CD4-positive, CD25-positive, alpha-beta regulatory T cell (primary cell): ENCODE data around the gene PIEZO2. TPM values are rescaled to one million over a fixed set of nuclear protein-coding genes. Genes with fewer than 3 reads are reported as not detected.
"Not testable (repeated sequence)": the region's sequence is repeated elsewhere in the genome, so short reads cannot be mapped to it uniquely, and the experiment has no call there.

Experiments used
- ATAC-seq, 2 donors: fragments of 150-1000 bp; cut with Tn5 transposase; one replicate each; pipeline ENCODE4 v1.10.0; 2021; ENCODE audit warnings: low read depth in 2 of 2, moderate number of reproducible peaks in 2 of 2, moderate library complexity in 1 of 2
- DNase-seq, 3 donors: peaks; one replicate each; pipeline versions ENCODE4 v3.0.0 to v3.0.0-alpha.2; 2012 to 2022; ENCODE audit warnings: mixed read lengths in 1 of 3
- H3K27ac ChIP-seq: one replicate; pipeline ENCODE4 v1.7.0; 2013; ENCODE audit warnings: mild to moderate bottlenecking, low read length; ENCODE audit not compliant: insufficient read depth, poor library complexity, severe bottlenecking
- H3K27me3 ChIP-seq: one replicate; pipeline ENCODE4 v1.7.0; 2013; ENCODE audit warnings: low read length; ENCODE audit not compliant: control insufficient read depth, insufficient read depth
- H3K36me3 ChIP-seq: one replicate; pipeline ENCODE4 v1.7.0; 2013; ENCODE audit warnings: mild to moderate bottlenecking, low read length, moderate library complexity; ENCODE audit not compliant: control insufficient read depth, insufficient read depth
- H3K4me1 ChIP-seq: 2 replicates; pipeline ENCODE4 v1.7.0; 2013; ENCODE audit warnings: mild to moderate bottlenecking, low read length; ENCODE audit not compliant: insufficient read depth, control insufficient read depth, poor library complexity, severe bottlenecking
- H3K4me3 ChIP-seq: one replicate; pipeline ENCODE4 v1.7.0; 2013; ENCODE audit warnings: low read depth, mild to moderate bottlenecking, low read length, moderate library complexity
- H3K9me3 ChIP-seq, 2 experiments: 1 replicate in 1 of 2; 2 replicates in 1 of 2; pipeline ENCODE4 v1.7.0; 2013; ENCODE audit warnings: low read length in 2 of 2, mild to moderate bottlenecking in 1 of 2, moderate library complexity in 1 of 2; ENCODE audit not compliant: control insufficient read depth in 2 of 2
- H3K27ac Mint-ChIP-seq, 3 donors: one replicate each; pipeline ENCODE4 v1.8.0; 2020 to 2022; ENCODE audit warnings: mild to moderate bottlenecking in 3 of 3, mixed read lengths in 3 of 3, moderate library complexity in 2 of 3
- H3K27me3 Mint-ChIP-seq: one replicate; pipeline ENCODE4 v1.8.0; 2022; ENCODE audit warnings: mild to moderate bottlenecking, mixed read lengths
- H3K36me3 Mint-ChIP-seq: one replicate; pipeline ENCODE4 v1.8.0; 2020; ENCODE audit warnings: mixed read lengths
- H3K4me1 Mint-ChIP-seq, 4 donors: one replicate each; pipeline ENCODE4 v1.8.0; 2020 to 2022; ENCODE audit warnings: mixed read lengths in 4 of 4, mild to moderate bottlenecking in 1 of 4
- H3K4me3 Mint-ChIP-seq, 4 donors: one replicate each; pipeline ENCODE4 v1.8.0; 2020 to 2022; ENCODE audit warnings: mild to moderate bottlenecking in 4 of 4, mixed read lengths in 4 of 4, moderate library complexity in 3 of 4
- H3K9me3 Mint-ChIP-seq, 7 donors: one replicate each; pipeline ENCODE4 v1.8.0; 2020 to 2022; ENCODE audit warnings: mixed read lengths in 7 of 7, mild to moderate bottlenecking in 3 of 7, moderate library complexity in 2 of 7
- polyA plus RNA-seq, 4 donors: library from polyadenylated mRNA; unstranded; fragments of 300-500 nt; fragmentation: Illumina TruSeq; gene quantifications; one replicate each; pipeline ENCODE4 v1.2.3, GENCODE V29; 2021
- total RNA-seq: library from RNA; stranded (reverse); gene quantifications from one replicate; pipeline ENCODE4 v1.2.3, GENCODE V29; 2022

PIEZO2 gene
- total and polyA plus RNA-seq, 5 donors from 2014 or later: not detected

DNA sequence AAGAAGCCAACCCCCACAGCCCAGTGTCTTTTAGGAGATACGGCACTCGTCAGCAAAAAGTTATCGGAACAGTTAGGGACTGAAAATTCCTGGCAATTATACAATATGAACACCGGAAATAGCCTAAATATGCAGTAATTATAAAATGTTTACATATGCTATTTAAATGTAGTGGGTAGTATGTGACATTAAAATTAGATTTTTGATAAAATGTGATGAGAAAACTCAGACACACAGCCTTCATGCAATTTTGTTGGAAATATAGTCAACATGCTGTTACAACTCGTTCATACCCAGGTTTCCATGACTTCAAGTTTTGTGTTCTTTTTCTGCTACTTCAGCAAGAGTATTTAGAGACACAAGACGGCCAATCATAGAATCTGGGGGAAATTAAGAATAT lies 229.1 kb downstream of the PIEZO2 start:
- not testable (repeated sequence) for H3K4me1 Mint-ChIP-seq, H3K27me3 Mint-ChIP-seq, H3K27ac ChIP-seq, H3K9me3 ChIP-seq, H3K9me3 Mint-ChIP-seq, H3K27ac Mint-ChIP-seq, H3K27me3 ChIP-seq, ATAC-seq, DNase-seq, H3K4me3 Mint-ChIP-seq, H3K4me3 ChIP-seq, H3K36me3 ChIP-seq, H3K4me1 ChIP-seq, H3K36me3 Mint-ChIP-seq

DNA sequence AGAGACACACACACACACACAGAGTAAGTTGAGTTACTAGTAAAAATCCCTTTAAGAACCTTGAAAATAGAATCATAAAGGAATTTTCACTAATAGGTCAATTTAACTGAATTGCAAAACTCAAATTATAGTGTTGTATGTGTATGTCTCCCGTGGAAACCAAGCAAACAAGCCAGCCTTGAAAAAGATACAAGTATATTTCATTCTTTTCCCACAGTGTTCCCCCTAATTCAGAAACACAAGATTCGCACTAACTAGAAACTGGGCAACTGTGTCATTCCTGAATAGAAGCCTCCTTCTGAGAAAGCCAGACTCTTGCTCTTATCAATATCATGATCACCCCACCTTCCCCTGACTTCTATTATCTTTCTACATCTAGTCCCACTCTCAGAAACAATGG lies 229.5 kb downstream of the PIEZO2 start:
- Mint-ChIP-seq H3K4me3 (no peak overlapping the region), H3K4me1 (no peaks in the 10 kb centered on the region), H3K27me3 (no peaks in the 10 kb centered on the region), H3K9me3 (no peaks in the 10 kb centered on the region), H3K27ac (no peak overlapping the region), H3K36me3 (no peaks in the 10 kb centered on the region)
- ATAC-seq (no peak), DNase-seq (no peak)
- H3K4me1 ChIP-seq: no peaks in the 10 kb centered on the region
- no peaks in the 10 kb centered on the region for H3K9me3 ChIP-seq
- H3K4me3 ChIP-seq: no peak overlapping the region
- no peaks in the 10 kb centered on the region for H3K27me3 ChIP-seq
- no peaks in the 10 kb centered on the region for H3K36me3 ChIP-seq
- H3K27ac ChIP-seq: no peak overlapping the region

DNA sequence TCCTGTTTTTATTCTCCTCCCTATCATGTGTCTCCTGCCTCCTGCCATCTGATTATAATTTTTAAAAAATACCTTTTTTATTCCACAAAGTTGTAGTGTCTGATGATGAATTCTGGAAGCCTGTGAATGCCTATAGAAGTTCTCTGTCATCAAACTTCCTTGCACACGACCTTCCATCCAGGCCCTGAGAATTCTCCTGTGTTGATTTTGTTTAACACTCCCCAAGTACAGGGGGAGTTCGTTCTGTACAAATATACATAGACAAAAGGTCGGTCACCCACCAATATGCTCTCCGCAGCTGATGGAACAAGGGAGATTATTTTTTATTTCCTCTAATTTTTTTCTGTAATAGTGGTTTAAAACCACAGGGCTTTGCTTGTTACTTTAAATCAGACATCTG lies 232.5 kb downstream of the PIEZO2 start:
- H3K27me3 ChIP-seq: no peaks in the 10 kb centered on the region
- Mint-ChIP-seq H3K9me3 (peaks cover 0 to 1% (median 0%) of the 10 kb centered on the region in 7 donors), H3K4me3 (no peak overlapping the region), H3K27me3 (no peaks in the 10 kb centered on the region), H3K36me3 (no peaks in the 10 kb centered on the region), H3K4me1 (no peaks in the 10 kb centered on the region), H3K27ac (no peak overlapping the region)
- H3K9me3 ChIP-seq: no peaks in the 10 kb centered on the region
- DNase-seq (no peak), ATAC-seq (no peak)
- H3K27ac ChIP-seq: no peak overlapping the region
- H3K4me1 ChIP-seq: no peaks in the 10 kb centered on the region
- H3K4me3 ChIP-seq: no peak overlapping the region
- no peaks in the 10 kb centered on the region for H3K36me3 ChIP-seq

DNA sequence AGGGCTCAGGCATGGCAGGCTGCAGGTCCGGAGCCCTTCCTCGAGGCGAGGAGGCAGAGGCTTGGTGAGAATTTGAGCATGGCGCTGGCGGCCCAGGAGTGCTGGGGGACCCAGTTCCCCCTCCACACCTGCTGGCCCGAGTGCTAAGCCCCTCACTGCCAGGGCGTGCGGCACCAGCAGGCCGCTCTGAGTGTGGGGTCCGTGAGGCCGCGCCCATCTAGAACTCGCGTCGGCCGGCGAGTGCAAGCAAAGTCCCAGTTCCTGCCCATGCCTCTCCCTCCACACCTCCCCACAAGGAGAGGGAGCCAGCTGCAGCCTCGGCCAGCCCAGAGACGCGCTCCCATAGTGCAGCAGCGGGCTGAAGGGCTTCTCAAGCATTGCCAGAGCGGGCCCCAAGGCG lies 233.0 kb downstream of the PIEZO2 start:
- H3K4me1 Mint-ChIP-seq: no peaks in the 10 kb centered on the region
- ATAC-seq (no peak), DNase-seq (no peak)

DNA sequence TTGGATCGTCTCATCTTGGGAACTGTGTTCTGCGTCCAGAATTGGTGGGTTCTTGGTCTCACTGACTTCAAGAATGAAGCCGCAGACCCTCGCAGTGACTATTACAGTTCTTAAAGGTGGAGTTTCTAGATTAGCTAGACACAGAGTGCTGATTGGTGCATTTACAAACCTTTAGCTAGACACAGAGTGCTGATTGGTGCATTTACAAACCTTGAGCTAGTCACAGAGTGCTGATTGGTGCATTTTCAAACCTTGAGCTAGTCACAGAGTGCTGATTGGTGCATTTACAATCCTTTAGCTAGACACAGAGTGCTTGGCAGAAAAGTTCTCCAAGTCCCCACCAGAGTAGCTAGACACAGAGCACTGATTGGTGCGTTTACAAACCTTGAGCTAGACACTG lies 233.6 kb downstream of the PIEZO2 start:
- not testable (repeated sequence) for H3K4me1 Mint-ChIP-seq, H3K27ac ChIP-seq, H3K27me3 Mint-ChIP-seq, ATAC-seq, H3K9me3 Mint-ChIP-seq, H3K4me1 ChIP-seq, H3K9me3 ChIP-seq, H3K27ac Mint-ChIP-seq, DNase-seq, H3K4me3 Mint-ChIP-seq, H3K36me3 Mint-ChIP-seq, H3K4me3 ChIP-seq, H3K36me3 ChIP-seq, H3K27me3 ChIP-seq

More for the DNA sequence above, 233.0 kb downstream of the PIEZO2 start:
- H3K9me3 Mint-ChIP-seq: peaks cover 0 to 1% (median 0%) of the 10 kb centered on the region in 7 donors
- H3K36me3 Mint-ChIP-seq: no peaks in the 10 kb centered on the region
- H3K9me3 ChIP-seq: no peaks in the 10 kb centered on the region
- no peaks in the 10 kb centered on the region for H3K27me3 ChIP-seq
- H3K4me3 ChIP-seq: no peak overlapping the region
- H3K4me3 Mint-ChIP-seq: no peak overlapping the region
- no peak overlapping the region for H3K27ac ChIP-seq
- H3K27me3 Mint-ChIP-seq: no peaks in the 10 kb centered on the region
- no peaks in the 10 kb centered on the region for H3K36me3 ChIP-seq
- H3K4me1 ChIP-seq: no peaks in the 10 kb centered on the region
- H3K27ac Mint-ChIP-seq: no peak overlapping the region

DNA sequence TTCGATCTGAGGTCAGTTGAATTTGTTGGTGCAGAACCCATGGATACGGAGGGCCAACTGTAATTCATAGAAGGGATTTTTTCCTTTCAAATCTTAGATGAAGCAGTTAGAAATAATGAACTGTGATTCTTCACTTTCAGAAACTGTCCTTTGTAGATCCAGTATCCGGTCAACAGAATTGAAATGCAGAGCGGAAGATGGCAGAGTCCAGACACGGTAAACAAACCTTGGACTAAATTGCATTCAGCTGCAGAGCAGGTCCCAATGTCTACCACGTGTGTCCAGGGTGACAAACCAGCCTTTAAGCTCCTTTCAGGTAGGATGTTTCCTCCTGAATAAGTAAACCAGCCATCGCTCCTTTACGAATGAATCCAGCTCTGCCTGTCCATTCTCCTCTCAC lies 234.8 kb downstream of the PIEZO2 start:
- not testable (repeated sequence) for H3K36me3 ChIP-seq, ATAC-seq, H3K27ac ChIP-seq, H3K9me3 ChIP-seq, H3K4me1 ChIP-seq, H3K27me3 ChIP-seq, H3K27me3 Mint-ChIP-seq, H3K36me3 Mint-ChIP-seq, DNase-seq, H3K9me3 Mint-ChIP-seq, H3K27ac Mint-ChIP-seq, H3K4me3 Mint-ChIP-seq, H3K4me1 Mint-ChIP-seq, H3K4me3 ChIP-seq

DNA sequence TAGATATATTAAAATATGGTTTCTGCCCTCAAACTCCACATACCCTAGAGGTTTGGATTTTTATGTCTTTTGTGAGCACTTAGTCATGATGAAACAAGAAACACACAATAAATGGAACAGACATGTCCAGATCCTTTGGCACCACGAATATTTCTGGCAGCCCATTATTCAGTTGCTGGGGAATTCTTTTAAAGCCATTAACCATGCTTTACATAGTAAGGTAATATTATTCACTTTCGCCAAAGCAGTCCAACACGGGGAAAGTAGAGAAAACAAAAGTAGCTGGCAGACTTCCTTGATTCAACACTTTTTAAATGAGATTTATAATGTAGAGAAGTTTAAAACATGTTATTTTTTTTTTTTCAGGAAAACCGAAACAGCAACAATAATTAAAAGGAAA lies 235.4 kb downstream of the PIEZO2 start:
- no peaks in the 10 kb centered on the region for H3K9me3 ChIP-seq
- Mint-ChIP-seq H3K27ac (no peak overlapping the region), H3K4me1 (no peaks in the 10 kb centered on the region), H3K36me3 (no peaks in the 10 kb centered on the region), H3K4me3 (no peak overlapping the region), H3K27me3 (no peaks in the 10 kb centered on the region), H3K9me3 (peaks cover 0 to 1% (median 0%) of the 10 kb centered on the region in 7 donors)
- no peaks in the 10 kb centered on the region for H3K36me3 ChIP-seq
- no peak overlapping the region for H3K4me3 ChIP-seq
- no peak overlapping the region for H3K27ac ChIP-seq
- DNase-seq: no peak
- no peaks in the 10 kb centered on the region for H3K4me1 ChIP-seq
- ATAC-seq: no peak
- H3K27me3 ChIP-seq: no peaks in the 10 kb centered on the region

DNA sequence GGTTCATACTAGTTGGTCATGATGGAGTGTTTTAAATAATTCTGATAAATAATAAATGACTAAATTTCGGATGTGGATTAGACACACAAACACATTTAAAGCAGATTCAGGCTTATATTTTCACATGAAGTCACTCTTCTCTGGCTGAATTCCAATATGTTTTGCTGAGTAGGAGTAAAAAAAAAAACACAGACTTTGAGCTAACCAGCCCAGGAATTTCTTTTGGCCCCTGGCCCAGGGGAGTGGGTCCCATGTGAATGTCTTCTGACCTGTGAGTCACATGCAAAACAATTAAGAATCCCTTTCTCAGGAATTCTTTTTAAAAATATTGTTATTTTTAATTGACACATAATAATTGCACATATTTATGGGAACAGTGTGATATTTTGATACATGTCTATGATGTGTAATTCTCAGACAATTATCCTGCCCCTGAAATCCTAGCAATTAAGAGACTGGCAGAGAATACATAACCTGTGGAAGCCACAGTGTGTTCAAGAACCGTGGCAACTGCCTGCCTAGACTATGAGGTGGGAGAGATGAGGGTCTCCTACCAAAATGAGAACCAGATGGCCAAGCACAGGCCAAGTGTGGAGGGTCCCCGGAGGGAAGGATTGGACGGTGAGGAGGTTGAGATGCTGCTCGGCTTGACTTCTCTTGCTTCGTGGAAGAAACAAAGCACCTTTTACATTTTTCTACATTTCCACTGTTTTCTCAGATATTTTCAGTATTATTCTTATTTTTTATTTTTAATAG lies 236.4 kb downstream of the PIEZO2 start:
- H3K9me3 Mint-ChIP-seq: peaks cover 0 to 1% (median 0%) of the 10 kb centered on the region in 7 donors
- no peak for ATAC-seq

More for the DNA sequence above, 236.4 kb downstream of the PIEZO2 start:
- H3K36me3 ChIP-seq: no peaks in the 10 kb centered on the region
- H3K4me3 ChIP-seq: no peak overlapping the region
- H3K4me3 Mint-ChIP-seq: no peak overlapping the region
- no peaks in the 10 kb centered on the region for H3K4me1 ChIP-seq
- no peak overlapping the region for H3K27ac Mint-ChIP-seq
- no peaks in the 10 kb centered on the region for H3K27me3 ChIP-seq
- H3K36me3 Mint-ChIP-seq: no peaks in the 10 kb centered on the region
- DNase-seq: no peak
- no peaks in the 10 kb centered on the region for H3K9me3 ChIP-seq
- H3K4me1 Mint-ChIP-seq: no peaks in the 10 kb centered on the region
- no peaks in the 10 kb centered on the region for H3K27me3 Mint-ChIP-seq
- H3K27ac ChIP-seq: no peak overlapping the region
